Measurements from ENCODE around the gene ETS1. TPM values are rescaled to one million over a fixed set of nuclear protein-coding genes. Genes with fewer than 3 reads are reported as not detected.
A peak's percentile ranks its signal among the peaks of the same experiment; 100 is the strongest.

ETS1 gene
- polyA plus RNA-seq, 2 of the 4 experiments (the other 2 are of a cell fraction), result 14.5 to 18.8 TPM

DNA sequence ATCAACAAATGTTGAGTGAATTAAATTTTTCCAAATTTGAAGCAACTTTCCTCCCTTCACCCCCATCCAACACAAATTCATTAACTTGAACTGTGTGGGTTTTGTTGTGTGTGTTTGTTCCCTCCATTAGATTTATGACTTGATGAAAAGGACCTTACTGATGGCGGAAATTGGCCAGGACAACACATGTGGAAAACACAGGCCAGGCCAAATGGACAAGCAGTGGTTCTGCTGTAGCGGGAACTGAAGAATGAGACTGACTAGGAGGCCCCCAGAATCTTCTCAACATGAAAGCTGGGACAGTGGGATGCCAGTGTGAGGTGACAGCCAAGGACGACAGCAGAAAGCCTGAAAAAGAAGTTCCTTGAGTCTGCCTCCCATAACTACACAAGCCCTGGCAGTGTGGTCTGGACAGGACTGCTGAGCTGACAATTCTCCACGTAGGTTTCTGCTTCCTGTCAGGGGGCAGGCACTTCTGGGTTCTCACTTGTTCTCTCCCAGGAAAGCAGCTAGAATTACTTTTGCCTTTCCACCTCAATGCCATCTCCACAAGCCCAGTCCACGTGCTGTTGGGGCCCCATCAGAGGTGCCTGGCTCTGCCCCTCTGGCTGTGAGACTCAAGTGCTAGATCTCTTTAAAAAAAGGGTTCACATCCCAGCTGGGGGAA is 94.3 kb downstream of the ETS1 start:
- POLR2A ChIA-PET, result no interaction called here
- no peak for ATAC-seq

DNA sequence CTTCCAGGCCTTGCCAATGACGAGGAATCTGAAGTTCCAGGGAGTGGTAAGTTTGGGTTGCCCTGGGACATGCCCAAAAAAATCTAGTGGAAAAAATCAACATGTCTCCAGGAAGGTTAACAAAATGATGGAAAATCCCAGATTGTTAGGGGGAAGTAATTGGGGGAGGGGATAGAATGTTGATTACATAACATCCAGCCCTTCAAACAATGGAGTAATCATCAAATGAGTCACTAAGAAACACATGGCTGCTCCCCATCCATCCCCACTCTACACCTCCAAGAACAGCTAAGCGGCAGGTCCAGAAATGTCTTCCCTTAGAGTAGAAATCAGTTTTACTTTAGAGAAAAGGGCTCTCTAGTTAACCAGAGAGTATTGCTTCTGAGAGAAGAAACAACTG is 94.9 kb downstream of the ETS1 start:
- Histone ChIP-seq H3K4me3 (no peak overlapping the region), H3K27ac (peak overlapping the region; percentile 62 to 81), H3K9me3 (no peaks in the 10 kb centered on the region), H3K4me1 (peaks cover 72% of the 10 kb centered on the region), H3K4me2 (peak overlapping the region; percentile 60)
- DNase-seq (ENCODE audit: low read depth in 1 of 2, low spot score in 1 of 2) (no peak), ATAC-seq (no peak), FAIRE-seq (no peak)
- ChIA-PET POLR2A (no interaction called here), CTCF (interaction anchor here (0.6 kb wide), 1 partner anchor 11 kb away, joined by 4 read pairs; no protein-coding TSS in a partner anchor)
- 46% methylated on average over 2 of the region's 2 CpGs for WGBS (ENCODE audit: missing lambda C conversion rate)
- TF ChIP-seq JUNB (IDR thresholded peaks at IDR 0.05) (peak; percentile 44; the same call in 1 of the 2 replicates), FOSL2 (IDR thresholded peaks at IDR 0.05) (peak; percentile 38; the same call in 1 of the 2 replicates), FOSL2 (CRISPR knock-in tag; IDR thresholded peaks at IDR 0.05) (peak; percentile 63), HOXB13 (CRISPR knock-in tag; IDR thresholded peaks at IDR 0.05; ENCODE audit: low read depth) (no peak), POLR2A (IDR thresholded peaks at IDR 0.05; ENCODE audit: low read length) (no peak), RFX5 (IDR thresholded peaks at IDR 0.05) (no peak), EP300 (IDR thresholded peaks at IDR 0.05) (peak in 1 of 2 experiments; percentile 19; a peak in 1 of 5 replicates), CEBPB (IDR thresholded peaks at IDR 0.05) (peak; percentile 55 to 76; a peak in 3 of 4 replicates), FOXS1 (CRISPR knock-in tag; IDR thresholded peaks at IDR 0.05) (no peak), ZC3H11A (IDR thresholded peaks at IDR 0.05) (no peak), BHLHE40 (IDR thresholded peaks at IDR 0.05; ENCODE audit: low read depth, low read length) (no peak)

More for the DNA sequence above, 94.3 kb downstream of the ETS1 start:
- Histone ChIP-seq H3K9me3 (no peaks in the 10 kb centered on the region), H3K27ac (peak overlapping the region; percentile 62 to 81), H3K4me3 (no peak overlapping the region), H3K4me1 (peaks cover 77% of the 10 kb centered on the region), H3K4me2 (peak overlapping the region; percentile 60)
- 77% methylated on average over 5 of the region's 5 CpGs for WGBS (ENCODE audit: missing lambda C conversion rate)
- CTCF ChIA-PET, result no interaction called here
- no peak for FAIRE-seq
- TF ChIP-seq MAFK (IDR thresholded peaks at IDR 0.05; ENCODE audit: partially characterized antibody) (peak; percentile 61), POLR2AphosphoS2 (conservative IDR thresholded peaks at IDR 0.05; ENCODE audit: low read length) (no peak)
- DNase-seq (ENCODE audit: low read depth in 1 of 2, low spot score in 1 of 2), result no peak

DNA sequence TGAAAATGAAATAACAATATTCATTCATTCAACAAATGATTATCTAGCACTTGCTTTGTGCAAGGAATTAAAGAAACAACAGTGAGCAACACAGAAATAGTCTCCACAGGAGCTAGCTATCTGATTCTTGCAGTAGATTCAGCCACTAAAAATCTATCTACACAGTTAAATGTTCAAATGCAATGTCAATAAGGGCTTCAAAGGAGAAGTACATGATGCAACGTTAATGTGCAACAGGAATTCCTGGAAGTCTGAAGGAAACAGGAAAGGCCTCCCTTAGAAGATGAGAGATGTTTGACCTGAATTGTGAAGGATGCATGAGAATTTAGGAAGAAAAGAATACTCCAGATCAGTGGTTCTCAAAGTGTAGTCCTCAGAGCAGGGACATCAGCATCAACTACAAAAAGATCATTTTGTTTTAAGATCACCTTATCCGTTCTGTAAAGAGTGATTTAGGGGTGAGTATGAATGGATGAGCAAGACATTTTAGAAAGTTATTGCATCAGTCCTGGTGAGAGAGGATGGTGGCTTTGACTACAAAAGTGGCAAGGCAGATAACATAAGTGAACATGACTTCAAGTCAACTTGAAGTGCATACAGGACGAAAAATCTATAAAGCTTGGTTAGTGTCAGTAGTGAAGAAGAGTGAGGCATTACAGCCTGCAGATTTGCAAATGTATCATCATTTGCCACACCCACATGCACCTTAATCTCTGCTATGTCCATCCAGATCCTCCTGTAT is 96.0 kb downstream of the ETS1 start:
- TF ChIP-seq MAZ (IDR thresholded peaks at IDR 0.05; ENCODE audit: borderline replicate concordance, low read depth, low read length), result no peak
- POLR2A ChIA-PET, result no interaction called here

GRCh38 chr11:128490092-128490491 is 97.3 kb downstream of the ETS1 start:
- FAIRE-seq, result no peak
- ChIA-PET POLR2A (no interaction called here), CTCF (interaction anchor here (0.6 to 2.0 kb wide), 2 partner anchors 22 to 332 kb away, joined by 3 to 4 read pairs; no protein-coding TSS in a partner anchor)

More for the DNA sequence above, 96.0 kb downstream of the ETS1 start:
- H3K4me1 ChIP-seq, result peaks cover 69% of the 10 kb centered on the region
- no peaks in the 10 kb centered on the region for H3K9me3 ChIP-seq
- FAIRE-seq (no peak), ATAC-seq (no peak), DNase-seq (ENCODE audit: low read depth in 1 of 2, low spot score in 1 of 2) (no peak)
- H3K27ac ChIP-seq, result peak overlapping the region; percentile 62 to 81
- H3K4me3 ChIP-seq, result no peak overlapping the region
- 50% methylated on average over 3 of the region's 3 CpGs for WGBS (ENCODE audit: missing lambda C conversion rate)
- CTCF ChIA-PET, result no interaction called here
- peak overlapping the region; percentile 60 for H3K4me2 ChIP-seq

DNA sequence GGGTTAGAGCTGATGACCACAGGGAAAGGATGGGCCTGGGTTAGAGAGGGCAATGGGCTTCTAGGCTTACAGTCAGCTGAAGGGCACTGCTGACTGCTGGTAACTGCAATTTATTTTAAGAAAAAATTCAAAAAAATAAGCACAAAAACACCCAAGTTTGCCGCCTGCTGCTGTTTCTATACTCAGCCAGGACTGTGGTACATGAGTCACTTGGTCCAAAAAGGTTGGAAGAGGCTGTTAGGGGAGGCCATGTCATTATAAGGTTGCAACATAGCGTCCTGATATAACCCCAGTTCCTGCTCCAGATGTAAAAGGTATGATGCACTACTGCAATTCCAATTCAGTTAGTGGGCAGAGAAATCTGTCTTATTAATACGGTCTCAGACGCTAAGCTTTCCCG is 98.9 kb downstream of the ETS1 start:
- FAIRE-seq (no peak), DNase-seq (ENCODE audit: low read depth in 1 of 2, low spot score in 1 of 2) (no peak), ATAC-seq (peak; percentile 46 to 54; a peak in 4 of 6 replicates)
- Histone ChIP-seq H3K4me2 (0 out of 3 replicates have a peak overlapping the region, but pooled peaks have one; percentile 7), H3K9me3 (no peaks in the 10 kb centered on the region), H3K4me3 (no peak overlapping the region), H3K4me1 (peaks cover 40% of the 10 kb centered on the region), H3K27ac (peak overlapping the region in 1 of 2 experiments; percentile 60; a peak in 3 of 6 replicates)
- TF ChIP-seq RARB (CRISPR knock-in tag; IDR thresholded peaks at IDR 0.05) (no peak), KDM1A (IDR thresholded peaks at IDR 0.05; ENCODE audit: low read depth) (no peak), CEBPB (IDR thresholded peaks at IDR 0.05) (0 out of 4 replicates have a peak, but pooled peaks of 1 of the 2 experiments have one; percentile 7), MAFK (IDR thresholded peaks at IDR 0.05; ENCODE audit: partially characterized antibody) (no peak), ZC3H11A (IDR thresholded peaks at IDR 0.05) (no peak), TFCP2L1 (CRISPR knock-in tag; IDR thresholded peaks at IDR 0.05) (no peak), EHMT2 (IDR thresholded peaks at IDR 0.05; ENCODE audit: low read depth) (no peak)
- POLR2A ChIA-PET, result no interaction called here
- 89% methylated on average over 5 of the region's 5 CpGs for WGBS (ENCODE audit: missing lambda C conversion rate)
- CTCF ChIA-PET, result interaction anchor here (1.0 kb wide), 1 partner anchor 199 kb away, joined by 3 read pairs; no protein-coding TSS in a partner anchor

More at GRCh38 chr11:128490092-128490491, 97.3 kb downstream of the ETS1 start:
- Histone ChIP-seq H3K4me1 (peaks cover 56% of the 10 kb centered on the region), H3K4me3 (no peak overlapping the region), H3K9me3 (no peaks in the 10 kb centered on the region), H3K27ac (no peak overlapping the region), H3K4me2 (no peak overlapping the region)
- DNase-seq (ENCODE audit: low read depth in 1 of 2, low spot score in 1 of 2) (no peak), ATAC-seq (no peak)
- WGBS (ENCODE audit: missing lambda C conversion rate), result 93% methylated on average over 3 of the region's 3 CpGs
- TF ChIP-seq HDAC2 (IDR thresholded peaks at IDR 0.05) (no peak), FOSB (CRISPR knock-in tag; IDR thresholded peaks at IDR 0.05) (no peak), MAFK (IDR thresholded peaks at IDR 0.05; ENCODE audit: partially characterized antibody) (no peak), BHLHE40 (IDR thresholded peaks at IDR 0.05; ENCODE audit: low read depth, low read length) (no peak), HOXB5 (CRISPR knock-in tag; IDR thresholded peaks at IDR 0.05) (no peak), KDM5A (IDR thresholded peaks at IDR 0.05) (no peak), RNF2 (IDR thresholded peaks at IDR 0.05; ENCODE audit: borderline replicate concordance, low read depth) (no peak), PHF8 (IDR thresholded peaks at IDR 0.05; ENCODE audit: borderline replicate concordance, low read depth) (no peak)

Measured in A549 (cell line).